HG02938 (cell line): ENCODE data around the gene ST3GAL3.
"Not testable (repeated sequence)": the region's sequence is repeated elsewhere in the genome, so short reads cannot be mapped to it uniquely, and the experiment has no call there.

Source experiments
- ATAC-seq: cut with Tn5 transposase; IDR thresholded peaks from one replicate; pipeline ENCODE4 v1.9.1; 2021; ENCODE audit warnings: mild to moderate bottlenecking, moderate library complexity; ENCODE audit not compliant: unreplicated experiment

The ST3GAL3 gene

GRCh38 chr1:43699281-43699680 lies 8.1 kb upstream of the ST3GAL3 start:
- ATAC-seq, result no peak

DNA sequence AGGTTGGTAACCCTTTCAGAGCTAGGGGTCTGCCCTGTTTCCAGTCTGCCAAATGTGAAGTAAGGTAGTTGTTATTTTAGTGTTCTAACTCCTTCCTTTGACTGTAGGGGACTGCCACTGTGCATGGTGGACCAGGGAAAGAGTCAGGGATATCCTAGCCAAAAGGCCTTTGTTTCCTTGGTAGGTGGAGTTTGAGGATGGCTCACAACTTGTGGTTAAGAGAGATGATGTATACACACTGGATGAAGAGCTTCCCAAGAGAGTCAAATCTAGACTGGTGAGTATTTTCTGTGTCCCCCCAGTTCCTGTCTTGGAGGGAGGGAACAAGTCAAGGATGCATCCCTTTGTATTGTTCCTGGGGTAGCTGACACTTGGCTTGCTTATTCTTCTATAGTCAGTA lies 3.5 kb upstream of the ST3GAL3 start:
- no peak for ATAC-seq

DNA sequence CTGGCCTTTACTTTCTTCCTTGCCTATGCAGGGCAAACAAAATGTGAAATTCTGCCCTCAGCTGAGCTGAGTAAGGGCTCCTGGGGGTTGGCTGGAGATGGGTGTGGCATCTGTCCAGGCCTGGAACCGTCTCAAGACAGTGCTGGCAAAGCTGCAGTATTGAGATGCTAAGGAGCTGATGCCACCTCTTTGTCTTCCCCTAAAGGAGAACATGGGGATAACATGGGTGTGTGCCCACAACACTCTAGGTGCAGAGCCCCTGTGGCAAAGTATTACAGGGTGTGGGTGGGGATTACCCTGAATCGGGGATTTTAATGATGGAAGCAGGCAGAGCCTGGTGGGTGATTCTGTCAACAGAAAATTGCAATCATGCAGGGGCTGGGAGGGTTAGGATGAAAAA lies 2.5 kb upstream of the ST3GAL3 start:
- ATAC-seq, result no peak

DNA sequence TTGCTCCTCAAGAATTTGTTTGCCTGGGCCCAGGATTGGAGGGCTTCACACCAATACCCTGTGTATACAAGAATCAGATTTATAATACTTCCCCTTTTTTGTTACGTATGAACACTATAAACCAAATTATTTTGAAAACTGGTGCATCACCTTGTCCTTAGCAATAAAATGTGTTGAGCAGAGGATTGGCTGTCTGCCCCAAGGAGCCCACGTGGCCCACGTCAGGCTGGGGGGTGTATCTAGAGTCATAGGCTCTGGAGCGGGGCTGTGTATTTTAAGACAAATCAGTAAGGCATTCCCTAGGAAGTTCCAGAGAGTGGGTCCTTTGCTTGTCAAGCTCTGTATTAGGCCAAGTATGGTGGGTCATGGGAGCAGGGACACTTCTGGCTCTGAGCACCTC lies 2.0 kb upstream of the ST3GAL3 start:
- ATAC-seq, result no peak

- ATAC-seq, result no peak
Observed at GRCh38 chr1:43705982-43706597, 1.2 kb upstream of the ST3GAL3 start.

GRCh38 chr1:43706598-43707189 lies 642 bp upstream of the ST3GAL3 start:
- ATAC-seq, result no peak

DNA sequence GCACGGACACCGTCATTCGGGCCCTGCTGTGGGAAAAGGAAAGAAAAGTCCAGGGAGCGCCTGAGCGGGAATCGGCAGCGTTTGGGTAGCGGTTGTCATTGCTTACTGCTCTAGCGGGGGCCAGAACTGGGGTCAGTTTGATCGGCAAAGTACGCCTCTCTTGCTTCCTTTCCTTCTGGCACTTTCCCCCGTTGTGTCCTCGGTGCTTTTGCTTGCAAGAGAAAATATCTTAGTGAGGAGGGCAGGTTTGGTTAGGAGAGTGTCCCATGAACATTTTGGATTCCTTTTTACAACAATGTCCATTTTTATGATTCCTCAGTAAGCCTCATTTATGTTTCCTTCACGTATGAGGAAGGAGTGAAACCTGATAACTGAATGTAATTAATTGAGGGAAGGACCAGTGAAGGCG lies 670 bp downstream of the ST3GAL3 start:
- ATAC-seq, result no peak

GRCh38 chr1:43711049-43711448 lies 3.7 kb downstream of the ST3GAL3 start:
- no peak for ATAC-seq

DNA sequence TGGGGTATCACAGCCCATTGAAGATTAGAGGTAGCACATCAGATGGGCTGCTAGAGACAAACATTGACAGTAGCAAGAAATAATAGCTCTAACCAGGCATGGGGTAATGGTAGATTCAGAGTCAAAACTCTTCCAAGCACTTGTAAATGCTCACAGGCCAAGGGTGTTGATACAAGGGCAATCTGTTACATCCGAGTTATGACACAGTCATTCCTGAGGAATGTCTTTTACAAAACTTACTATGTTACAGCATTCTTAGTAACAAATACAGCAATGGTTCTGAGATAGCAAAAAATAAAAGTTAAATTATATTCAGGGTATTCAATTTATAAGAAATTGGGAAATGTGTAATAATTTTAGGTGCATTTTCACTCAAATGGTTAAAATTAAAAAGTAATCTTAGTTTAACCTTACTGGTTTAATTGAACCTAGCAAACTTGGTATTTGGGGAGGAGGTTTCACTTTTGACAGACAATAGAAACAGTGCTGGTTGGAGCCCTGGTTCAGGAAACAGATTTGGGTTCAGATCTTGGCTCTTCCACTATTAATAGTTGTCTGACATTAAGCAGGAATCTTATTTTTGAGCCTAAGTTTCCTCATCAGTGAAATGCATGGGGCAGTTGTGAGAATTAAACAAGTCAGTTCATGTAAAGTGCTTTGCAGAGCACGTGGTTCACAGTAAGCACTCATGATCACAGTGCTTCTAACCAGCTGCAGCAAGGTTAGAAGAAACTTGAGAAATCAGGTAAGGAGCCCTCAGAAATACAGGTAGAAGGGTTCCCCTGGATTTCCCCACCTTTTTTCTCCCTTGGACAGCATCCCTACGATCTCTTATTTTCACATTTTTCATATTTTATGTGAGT lies 4.4 kb downstream of the ST3GAL3 start:
- ATAC-seq, result no peak

DNA sequence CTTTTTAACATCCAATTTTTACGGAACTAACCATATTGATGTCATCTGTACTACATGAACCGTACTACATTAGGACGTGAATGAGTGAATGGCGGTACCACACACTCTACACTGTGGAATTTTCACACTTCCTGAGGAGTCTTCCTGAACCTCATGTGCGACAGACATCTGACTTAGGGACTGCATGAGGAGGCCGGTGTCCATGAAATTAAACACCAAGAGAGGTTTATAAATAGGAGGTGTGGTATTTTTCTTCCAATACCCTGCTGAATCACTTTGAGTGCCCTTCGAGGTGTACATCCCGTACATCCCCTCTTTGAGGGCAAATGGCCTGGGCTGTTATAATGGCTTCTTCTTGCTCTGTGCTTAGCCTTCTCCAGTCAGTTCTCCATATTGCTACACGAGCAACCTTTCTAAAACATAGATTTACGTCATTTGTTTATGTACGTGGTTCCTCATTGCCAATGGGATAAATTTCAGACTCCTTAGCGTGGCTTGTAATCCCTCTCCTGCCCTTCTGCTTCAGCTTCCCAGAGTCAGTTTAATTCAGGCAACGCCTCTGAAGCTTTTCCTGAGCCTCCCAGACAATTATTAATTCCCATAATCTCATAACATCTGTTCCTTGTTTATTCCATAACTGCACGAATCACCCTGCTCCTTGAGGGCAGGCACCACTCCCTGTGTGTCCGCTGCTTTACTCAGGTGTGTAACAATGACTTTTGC lies 9.4 kb downstream of the ST3GAL3 start:
- no peak for ATAC-seq

GRCh38 chr1:43719063-43719462 lies 11.7 kb downstream of the ST3GAL3 start:
- no peak for ATAC-seq

- not testable (repeated sequence) for ATAC-seq
Observed at GRCh38 chr1:43719670-43720419, 12.5 kb downstream of the ST3GAL3 start.

GRCh38 chr1:43722810-43723209 lies 15.5 kb downstream of the ST3GAL3 start:
- no peak for ATAC-seq

DNA sequence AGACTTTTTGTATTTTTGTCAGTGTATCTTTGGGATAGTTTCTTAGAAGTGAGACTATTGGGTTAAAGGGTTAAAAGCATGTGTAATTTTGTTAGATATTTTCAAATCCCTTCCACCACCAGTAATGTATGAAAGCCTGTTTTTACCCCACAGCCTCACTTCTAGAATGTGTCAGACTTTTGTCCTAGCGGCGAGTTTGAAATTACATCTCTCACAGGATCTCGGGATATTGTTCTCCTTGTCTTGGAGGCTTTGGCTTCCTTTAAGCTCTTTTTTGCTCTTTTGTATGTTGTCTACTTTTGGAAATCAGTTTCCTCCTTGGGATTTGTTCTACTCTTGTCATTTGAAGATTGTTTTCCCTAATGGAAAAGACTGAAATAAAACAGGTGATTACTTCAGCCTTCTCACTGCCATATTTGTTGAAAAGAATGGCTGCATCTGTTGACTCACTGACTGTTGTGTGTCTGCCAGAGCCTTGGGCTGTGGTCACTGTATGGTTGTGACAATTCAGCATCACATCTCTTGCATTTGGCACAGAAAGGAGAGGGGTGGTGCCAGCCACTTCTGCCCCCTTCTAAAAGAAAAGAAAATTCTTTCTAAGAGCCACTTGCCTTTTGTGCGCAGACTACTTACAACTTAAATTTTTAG lies 22.6 kb downstream of the ST3GAL3 start:
- ATAC-seq, result no peak

DNA sequence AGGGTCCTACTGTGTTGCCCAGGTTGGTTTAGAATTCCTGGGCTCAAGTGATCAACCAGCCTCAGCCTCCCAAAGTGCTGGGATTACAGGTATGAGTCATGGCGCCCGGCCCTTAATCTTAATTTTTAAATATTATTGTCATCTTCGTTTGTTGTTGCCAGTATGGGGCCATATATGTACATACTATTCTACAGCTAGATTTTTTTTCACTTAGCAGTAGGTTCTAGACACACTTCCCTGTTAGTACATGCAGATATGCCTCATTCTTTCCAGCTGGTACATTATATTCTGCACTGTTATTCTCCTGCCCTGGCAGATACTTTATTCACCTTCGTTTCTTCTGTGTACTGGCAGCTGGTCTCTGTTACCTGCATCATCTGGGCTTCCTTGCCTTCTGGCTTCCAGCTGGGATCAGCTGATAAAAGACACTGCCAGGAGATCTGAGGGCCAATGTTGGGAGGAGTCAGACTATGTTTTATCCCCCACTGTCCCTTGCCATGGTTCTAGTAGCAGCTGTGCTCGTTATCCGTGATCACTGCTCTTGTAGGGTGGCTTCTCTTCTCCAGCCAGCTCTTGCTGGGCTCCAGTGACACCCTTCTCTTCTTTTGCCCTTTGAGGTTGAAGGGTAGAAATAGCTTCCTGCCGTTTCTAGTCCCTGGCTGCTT lies 24.7 kb downstream of the ST3GAL3 start:
- no peak for ATAC-seq

DNA sequence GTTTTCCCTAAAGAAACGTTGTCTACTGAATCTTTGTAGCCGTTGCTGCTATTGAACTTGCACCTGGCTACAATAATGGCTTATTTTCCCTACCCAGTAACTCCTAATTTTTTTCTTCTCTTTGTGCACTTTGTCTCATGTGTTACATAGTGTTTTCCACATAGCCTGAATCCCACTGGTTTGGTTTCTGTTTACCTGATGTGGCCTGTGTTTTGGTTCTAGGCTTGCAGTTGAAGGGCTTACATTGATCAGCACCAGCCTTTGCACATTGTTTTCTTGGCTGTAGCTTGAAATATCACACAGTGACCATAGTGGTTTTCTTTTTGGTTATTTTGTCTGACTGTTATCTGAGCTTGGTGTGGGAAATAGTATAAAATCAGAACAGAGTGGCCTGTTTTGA lies 29.5 kb downstream of the ST3GAL3 start:
- ATAC-seq, result no peak

DNA sequence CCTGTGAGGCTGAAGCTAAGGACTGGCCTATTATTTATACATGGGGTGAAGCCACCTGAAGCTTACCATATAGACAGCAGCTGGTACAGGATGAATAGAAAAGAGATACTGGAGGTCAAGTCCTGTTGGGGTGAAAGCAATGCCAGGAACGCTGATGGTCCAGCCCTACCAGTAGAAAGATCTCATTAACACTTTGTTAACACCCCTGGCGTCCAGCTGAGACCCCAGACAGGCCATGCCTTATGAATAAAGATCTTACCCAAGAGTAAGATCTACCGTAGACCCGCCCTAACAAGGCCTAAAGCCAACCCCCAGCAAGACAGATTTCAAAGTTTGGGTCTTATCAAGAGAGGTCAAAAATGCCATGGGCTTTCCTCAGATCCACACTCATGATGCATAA lies 34.7 kb downstream of the ST3GAL3 start:
- no peak for ATAC-seq

- no peak for ATAC-seq
Observed at GRCh38 chr1:43743206-43743605, 35.9 kb downstream of the ST3GAL3 start.

GRCh38 chr1:43747736-43748135 lies 40.4 kb downstream of the ST3GAL3 start:
- ATAC-seq, result no peak

GRCh38 chr1:43750083-43750482 lies 42.7 kb downstream of the ST3GAL3 start:
- ATAC-seq, result no peak
